Activated CD8-positive, alpha-beta memory T cell treated with anti-CD3 and anti-CD28 coated beads, Interleukin-2, amount 50 U/mL, for 4 hours (primary cell): Measurements from ENCODE around the gene RCN2.

Experiments
- DNase-seq: peaks from one replicate; pipeline ENCODE4 v3.0.0-alpha.2; 2020

The RCN2 gene

DNA sequence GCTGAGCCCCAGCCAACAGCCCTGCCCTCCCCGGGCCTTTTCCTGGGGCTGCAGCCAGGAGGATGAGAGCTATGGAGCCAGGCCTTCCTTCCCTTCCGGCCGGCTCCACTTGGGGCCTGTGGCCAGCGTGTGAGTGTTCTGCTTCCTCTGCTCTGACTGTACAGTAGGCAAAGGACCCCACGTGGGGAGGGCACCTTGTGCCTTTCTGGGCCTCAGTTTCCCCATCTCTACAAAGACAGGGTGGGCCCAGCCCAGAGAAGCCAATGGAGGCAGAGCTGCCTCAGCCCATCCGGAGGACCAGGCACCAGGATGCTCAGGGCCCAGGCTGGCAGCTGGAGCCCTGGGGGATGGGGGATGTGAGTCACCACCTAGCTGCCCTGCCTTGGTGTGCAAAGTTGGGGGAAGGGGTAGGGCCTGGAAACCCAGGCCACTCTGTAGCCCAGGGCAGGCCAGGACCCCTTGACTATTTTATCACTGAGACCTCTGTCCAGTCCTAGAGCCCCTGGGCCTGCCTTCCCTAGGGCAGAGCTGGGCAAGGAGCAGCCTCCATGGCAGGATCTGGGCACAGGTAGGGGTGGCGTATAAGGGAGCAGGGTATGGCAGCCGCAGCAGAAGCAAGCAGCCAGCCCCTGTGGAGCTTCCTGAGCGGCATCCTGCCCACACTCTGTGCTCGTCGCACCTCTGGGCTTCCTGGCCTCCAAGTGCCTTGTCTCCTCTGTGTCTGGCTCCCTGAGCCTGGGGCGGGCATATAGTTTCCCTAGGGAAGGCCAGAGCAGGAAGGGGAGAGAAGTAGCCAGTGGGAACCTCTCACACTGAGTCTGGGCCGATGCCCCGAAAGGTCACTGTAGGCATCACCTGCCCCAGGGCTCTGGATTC lies 65.2 kb downstream of the RCN2 start:
- peak; percentile 70 for DNase-seq

DNA sequence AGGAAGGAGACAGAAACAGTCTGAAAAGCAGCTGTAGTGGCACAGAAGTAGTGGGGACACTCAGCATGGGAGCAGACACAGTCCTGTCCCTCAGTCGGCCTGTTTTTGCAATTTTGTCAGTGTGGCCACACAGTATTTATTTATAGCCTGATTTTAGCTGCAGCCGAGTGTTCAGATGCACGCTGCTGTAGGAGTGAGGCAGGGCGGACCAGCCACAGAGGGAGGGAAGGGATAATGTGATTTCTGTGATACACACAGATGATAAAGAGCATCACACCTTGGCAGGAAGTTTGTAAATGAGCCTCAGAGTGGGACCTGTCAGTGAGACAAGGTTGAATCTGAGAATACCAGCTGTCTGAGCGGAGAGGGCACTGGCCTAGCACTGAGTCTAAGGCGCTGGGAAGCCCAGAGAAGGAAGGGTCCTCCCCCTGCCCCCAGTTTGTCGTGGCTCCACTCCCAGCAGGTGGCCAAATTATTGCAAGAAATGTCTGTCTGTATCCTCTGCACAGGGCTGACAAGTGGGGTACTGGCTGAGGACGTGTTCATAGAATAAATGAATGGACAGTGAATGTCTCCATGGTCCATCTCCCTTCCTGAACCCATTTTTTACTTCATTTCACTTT lies 67.2 kb downstream of the RCN2 start:
- peak; percentile 21 for DNase-seq

DNA sequence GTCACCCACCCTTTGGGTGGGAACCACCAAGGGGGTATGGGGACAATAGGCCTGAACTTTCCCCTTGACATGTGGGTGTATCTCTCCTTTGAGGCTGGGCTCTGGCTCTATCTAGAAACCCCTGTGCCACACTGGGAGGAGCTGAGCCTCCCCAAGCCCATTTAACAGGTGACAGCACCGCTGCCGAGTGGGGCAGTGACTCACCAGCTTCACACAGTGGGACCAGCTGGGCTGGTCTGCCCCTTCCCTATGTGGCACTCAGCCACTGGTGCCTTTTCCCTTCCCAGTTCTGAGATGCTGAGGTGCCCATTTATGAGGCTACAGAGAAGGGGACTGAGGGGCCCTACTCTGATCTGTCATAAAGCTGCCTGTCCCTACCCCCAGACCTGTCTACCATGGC lies 68.4 kb downstream of the RCN2 start:
- peak; percentile 43 for DNase-seq

DNA sequence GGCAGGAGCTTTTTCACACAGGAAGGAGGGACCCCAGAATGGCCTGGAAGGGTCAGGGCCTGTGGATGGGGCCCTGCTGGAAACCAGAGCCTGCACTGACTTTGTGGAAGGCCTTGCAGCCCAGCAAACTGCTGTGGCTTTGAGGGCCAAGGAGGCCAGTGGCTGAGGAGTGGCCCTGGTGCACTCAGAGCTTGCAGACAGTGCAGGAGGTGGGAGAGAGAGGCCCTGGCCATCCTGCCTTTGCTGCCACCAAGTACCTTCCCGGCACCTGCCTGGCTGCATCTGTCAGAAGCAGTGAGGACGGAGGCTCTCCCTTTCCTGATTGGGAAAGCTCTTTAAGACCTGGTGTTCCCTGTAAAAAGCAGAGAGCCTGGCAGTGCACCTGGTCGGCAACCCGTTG lies 69.8 kb downstream of the RCN2 start:
- peak; percentile 8 for DNase-seq

DNA sequence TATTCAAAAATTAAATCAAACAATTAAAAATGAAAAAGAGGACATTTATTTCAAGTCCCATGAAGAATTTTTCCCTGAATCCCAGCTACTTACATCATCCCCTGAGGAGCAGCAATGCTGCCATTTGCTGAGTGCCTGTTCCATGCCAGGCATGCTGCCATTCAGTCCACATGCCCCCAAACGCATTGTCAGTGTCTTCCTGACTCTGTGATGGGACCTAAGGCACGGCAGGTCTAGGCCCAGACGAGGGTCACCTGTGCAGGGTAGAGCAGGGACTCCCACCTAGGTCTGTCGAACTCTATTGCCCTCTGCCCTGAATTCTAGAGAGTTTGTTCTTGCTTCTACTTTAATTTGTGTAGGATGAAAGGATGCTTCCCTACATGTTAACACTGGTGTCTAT lies 70.4 kb downstream of the RCN2 start:
- DNase-seq, result peak; percentile 7

DNA sequence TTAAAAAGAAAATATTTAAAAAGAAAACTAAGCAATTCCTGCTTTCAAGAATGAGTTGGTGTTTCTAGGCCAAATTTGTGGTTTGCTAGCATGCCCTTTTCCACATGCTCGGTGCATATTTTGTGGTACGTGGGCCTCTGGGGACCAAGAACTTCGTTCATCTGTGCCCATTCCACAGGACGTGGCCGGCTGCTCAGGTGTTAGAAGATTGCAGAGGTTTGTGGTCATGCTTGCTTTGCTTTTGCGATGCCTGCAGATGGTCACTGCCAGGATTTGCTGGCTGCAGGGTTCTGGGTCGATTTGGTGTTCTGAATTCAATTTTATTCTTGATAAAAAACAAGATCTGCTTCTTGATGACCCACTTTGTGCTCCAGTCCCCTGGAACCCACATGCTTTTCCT lies 70.9 kb downstream of the RCN2 start:
- peak; percentile 13 for DNase-seq

DNA sequence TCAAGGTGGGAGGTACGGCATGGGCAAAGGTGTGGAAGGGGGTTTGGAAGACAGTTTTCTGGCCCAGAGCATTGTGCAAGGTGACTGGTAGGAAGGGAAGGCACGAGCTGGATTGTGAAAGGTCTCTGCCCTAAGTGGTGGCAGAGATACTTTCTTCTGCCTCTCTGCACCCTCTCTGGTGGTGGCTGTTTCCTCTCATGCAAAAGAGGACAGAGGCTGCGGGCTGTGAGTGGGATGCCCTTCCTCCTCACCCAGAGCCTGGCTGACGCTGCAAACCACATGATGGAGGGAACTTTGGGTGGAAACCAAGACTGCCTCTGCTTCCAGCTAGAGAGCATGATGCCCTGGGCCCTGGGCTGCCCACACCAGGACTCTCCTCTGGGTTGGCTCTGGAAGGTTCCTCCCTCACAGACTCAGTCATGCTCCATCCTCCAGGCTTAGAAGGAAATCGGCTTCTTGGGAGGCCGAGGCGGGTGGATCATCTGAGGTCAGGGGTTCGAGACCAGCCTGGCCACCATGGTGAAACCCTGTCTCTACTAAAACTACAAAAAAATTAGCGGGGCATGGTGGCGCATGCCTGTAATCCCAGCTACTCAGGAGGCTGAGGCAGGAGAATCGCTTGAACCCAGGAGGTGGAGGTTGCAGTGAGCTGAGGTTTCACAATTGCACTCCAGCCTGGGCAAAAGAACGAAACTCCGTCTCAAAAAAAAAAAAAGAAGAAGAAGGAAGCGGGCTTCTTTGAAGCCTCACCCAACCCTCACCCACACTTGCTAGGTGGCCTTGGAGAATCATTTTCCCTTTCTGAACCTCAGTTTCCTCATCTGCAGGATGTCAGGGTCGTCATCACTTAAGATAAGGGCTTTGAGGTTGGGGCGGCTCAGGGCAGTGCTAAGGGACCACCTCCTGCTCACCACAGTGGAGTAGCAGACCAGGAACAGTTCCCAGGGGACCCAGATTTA lies 71.7 kb downstream of the RCN2 start:
- peak; percentile 68 for DNase-seq
